ENCODE data around the gene MBIP.

GRCh38 chr14:36293824-36294223 lies 26.6 kb downstream of the MBIP start:
- TF ChIP-seq CTCF (conservative IDR thresholded peaks at IDR 0.05) = no peak
- no peak for TF ChIP-seq ZFX (IDR thresholded peaks at IDR 0.05)

Measured in C4-2B (cell line).